HG02571 (cell line): ENCODE measurements around the gene KRT76.

ENCODE experiments used
- ATAC-seq: cut with Tn5 transposase; IDR thresholded peaks from one replicate; pipeline ENCODE4 v1.9.1; 2021; ENCODE audit warnings: mild to moderate bottlenecking, moderate library complexity; ENCODE audit not compliant: unreplicated experiment

KRT76 gene

DNA sequence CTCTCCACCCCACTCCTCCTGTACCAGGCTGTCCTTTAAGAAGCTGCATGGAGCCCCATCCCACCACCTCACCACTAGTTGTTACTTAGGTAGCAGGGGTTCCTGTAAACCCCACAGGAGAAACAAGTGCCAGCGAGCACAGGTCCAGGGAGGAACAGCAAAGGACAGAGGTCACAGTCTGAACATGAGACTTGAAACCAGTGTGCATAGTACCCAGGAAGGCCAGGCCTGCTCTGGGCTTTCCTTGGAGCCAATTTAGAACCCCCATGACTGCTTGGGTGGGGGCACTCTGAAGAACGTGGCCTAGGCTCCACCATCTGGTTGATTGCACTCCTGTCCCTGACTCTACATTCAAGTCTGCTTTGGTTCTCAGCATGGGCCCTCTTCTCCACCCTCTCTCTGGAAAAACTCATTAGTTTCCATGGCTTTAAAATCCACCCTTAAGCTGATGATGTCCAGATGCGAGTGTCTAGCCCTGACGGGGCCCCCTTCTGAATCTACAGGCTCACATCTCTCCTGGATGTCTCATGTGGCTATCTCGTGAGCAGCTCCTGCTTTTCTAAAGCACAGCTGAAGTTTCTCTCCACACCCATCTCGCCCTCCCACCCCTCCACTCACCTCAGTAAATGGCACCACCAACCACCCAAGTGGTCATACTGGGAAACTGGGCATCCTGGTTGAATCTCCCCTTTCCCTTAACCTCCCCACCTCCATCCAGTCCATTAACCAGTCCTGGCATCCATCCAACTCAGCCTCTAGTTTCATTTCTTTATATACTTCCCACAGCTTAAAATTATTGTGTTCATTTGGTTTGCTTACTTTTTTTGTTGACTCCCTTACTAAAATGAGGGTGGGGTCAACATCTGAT, 10.4 kb upstream of the KRT76 start:
- ATAC-seq = no peak

- ATAC-seq = no peak
Observed at GRCh38 chr12:52784909-52785308, 7.8 kb upstream of the KRT76 start.

DNA sequence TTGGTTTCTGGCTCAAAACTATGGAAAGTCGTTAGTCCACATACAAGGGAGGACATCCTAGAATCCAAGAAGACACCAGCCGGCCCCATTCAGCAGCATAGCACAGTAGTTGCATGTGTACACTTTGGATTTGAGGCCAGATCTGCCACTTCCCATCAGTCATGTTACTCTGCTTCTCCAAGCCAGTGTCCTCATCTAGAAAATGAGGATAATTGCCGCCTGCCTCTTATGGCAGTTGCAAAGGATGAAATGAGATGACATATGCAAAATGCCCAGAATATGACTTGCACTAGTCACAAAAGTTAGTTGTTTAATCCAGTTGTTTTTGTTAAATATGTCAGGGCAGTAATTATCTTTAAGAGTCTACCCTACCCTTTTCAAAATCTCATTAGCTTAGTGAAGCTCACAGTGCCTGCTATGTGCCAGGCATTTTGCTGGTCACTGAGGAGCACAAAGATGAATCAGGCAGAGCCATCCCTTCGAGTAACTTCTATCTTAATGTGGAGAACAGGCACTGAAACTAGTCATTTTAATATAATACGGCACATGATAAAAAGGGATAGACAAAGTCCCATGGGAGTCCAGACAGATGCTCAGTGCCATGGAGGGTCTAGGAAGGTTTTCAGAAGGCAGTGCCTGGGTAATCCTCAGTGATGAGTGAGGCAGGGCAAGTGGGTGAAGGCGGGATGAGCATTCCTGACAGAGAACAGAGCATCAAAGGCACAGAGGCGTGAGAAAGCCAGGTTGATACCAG, 6.6 kb upstream of the KRT76 start:
- ATAC-seq = no peak

- ATAC-seq = no peak
Observed at GRCh38 chr12:52782502-52782901, 5.4 kb upstream of the KRT76 start.

DNA sequence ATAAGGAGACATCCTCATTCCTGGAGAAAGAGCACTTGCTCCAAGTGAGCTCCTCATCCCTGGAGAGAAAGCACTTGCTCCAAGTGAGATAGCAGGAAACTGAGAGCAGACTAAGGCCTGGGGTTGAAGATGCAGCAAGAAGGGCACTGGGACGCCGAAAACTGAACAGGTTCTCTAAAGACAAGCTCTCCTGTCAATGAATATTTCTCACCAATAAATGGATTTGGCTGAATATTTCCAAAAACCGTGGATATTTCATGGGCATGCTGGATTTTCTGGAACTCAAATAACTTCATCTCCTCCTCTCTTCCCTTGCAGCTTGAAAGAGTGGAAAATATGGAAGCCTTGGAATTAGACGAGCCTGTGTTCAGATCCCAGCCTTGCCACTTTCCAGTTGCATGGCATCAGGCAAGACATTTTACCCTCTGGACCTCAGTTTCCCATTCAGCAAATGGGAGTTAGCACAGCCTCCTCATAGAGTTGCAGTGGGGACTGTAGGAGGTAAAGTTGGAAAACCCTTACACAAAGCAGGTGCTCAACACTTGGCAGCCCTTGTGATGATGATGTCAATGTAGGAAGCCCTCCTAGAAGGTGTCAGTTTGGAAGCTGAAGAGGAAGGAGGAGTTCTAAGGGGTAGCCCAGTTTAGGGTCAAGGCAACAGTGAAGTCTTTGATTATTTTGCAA, 4.4 kb upstream of the KRT76 start:
- no peak for ATAC-seq

- no peak for ATAC-seq
Observed at GRCh38 chr12:52779914-52780313, 2.8 kb upstream of the KRT76 start.

DNA sequence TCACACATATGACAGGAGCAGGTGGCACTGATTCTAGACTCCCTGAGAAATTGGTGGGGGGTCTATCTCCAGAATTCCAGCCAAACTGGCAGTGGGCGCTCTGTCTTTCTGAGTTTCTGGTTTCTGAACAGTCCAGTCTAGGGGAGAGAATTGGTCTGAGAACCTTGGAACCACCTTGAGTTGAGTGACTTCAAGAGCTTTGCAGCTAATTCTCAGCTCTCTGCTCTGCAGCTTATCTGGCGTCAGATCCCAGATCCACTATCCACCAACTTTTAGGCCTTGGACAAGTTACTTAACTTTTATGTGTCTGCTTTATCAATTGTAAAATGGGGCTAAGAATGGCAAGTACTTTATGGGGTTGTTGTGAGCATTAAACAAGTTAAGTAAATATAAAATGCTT, 1.7 kb upstream of the KRT76 start:
- ATAC-seq = no peak

- ATAC-seq = no peak
Observed at GRCh38 chr12:52777566-52777965, 421 bp upstream of the KRT76 start.

- no peak for ATAC-seq
Observed at GRCh38 chr12:52776435-52776834, 710 bp downstream of the KRT76 start.

DNA sequence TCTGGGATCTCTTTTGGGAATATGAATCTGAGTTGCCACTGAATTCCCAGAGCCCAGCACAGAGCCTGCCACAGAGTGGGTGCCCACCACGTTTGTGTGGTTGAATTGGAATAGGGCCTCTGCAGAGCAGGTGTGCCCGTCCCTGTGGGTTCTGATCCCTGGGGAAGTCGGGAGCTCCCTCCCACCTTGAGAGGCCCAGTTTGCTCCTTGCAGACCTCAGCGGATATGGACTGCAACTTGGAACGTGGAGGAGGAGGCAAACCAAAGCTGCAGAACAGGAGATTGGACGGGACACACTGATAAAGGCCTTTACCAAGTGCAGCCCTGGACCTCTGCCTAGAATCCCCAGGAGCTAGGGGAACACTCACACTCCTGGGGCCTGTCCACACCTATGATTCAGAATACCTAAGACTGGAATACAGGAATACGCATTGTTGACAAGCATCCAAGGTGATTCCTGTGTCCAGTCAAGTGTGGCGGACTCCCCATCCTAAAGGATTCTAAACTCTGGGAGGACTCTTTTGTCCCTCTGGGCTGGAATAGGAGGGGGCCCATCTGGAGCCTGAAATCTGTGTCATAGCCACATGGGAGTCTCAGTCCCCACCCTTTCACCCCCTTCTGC, 2.4 kb downstream of the KRT76 start:
- ATAC-seq = no peak

GRCh38 chr12:52772772-52773171, 4.4 kb downstream of the KRT76 start:
- ATAC-seq = no peak

- no peak for ATAC-seq
Observed at GRCh38 chr12:52772188-52772587, 5.0 kb downstream of the KRT76 start.

GRCh38 chr12:52771505-52771904, 5.6 kb downstream of the KRT76 start:
- ATAC-seq = no peak

GRCh38 chr12:52771088-52771487, 6.1 kb downstream of the KRT76 start:
- ATAC-seq = no peak

- ATAC-seq = no peak
Observed at GRCh38 chr12:52769946-52770345, 7.2 kb downstream of the KRT76 start.

- ATAC-seq = no peak
Observed at GRCh38 chr12:52769354-52769753, 7.8 kb downstream of the KRT76 start.

GRCh38 chr12:52768479-52769200, 8.5 kb downstream of the KRT76 start:
- no peak for ATAC-seq

GRCh38 chr12:52767427-52767826, 9.7 kb downstream of the KRT76 start:
- ATAC-seq = no peak

GRCh38 chr12:52767020-52767379, 10.1 kb downstream of the KRT76 start:
- ATAC-seq = no peak

DNA sequence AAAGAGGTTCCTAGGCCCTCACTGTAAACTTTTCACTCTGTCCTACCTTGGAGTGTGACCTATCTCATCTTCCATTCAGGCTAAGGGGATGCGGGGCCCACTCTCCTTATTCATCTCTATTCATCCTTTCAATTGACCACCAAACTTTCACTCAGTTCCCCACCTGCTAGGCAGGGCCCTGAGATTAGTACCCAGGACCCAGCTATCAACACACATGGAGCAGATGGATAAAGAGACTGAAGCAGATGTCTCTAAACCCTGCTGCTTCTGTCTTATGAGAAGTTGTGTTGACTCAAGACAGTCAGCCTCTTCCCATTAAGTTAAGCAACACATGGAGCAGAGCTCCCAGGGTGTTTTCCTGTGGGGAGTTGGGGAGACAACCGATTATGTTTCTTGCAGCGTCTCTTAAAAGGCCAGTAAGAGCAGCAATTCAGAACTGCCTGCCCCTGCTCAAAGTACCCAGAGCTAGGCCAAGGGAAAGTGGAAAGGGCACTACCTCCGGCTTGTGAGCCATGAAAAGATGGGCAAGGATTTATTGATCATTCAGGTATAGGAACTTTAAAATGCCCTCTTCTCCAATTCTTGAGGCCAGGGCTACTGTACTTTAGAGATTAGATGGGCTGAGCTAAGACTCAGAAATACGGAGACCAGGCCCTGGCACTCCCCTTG, 10.7 kb downstream of the KRT76 start:
- ATAC-seq = no peak
